NT2/D1 (cell line): ENCODE measurements around the gene MKNK1.

ENCODE experiments used
- YY1 ChIP-seq: IDR thresholded peaks from 2 replicates; pipeline ENCODE4 v1.6.1; 2011; ENCODE audit not compliant: insufficient read length, insufficient read depth
- ZNF274 ChIP-seq: IDR thresholded peaks from 2 replicates; pipeline ENCODE4 v1.6.1; 2011; ENCODE audit warnings: mild to moderate bottlenecking, low read depth, low read length

GRCh38 chr1:46599059-46599970, 4.8 kb downstream of the MKNK1 start:
- TF ChIP-seq YY1 = no peak
- no peak for TF ChIP-seq ZNF274
